SK-N-SH (cell line): Measurements from ENCODE around the gene NUDT1. TPM values are rescaled to one million over a fixed set of nuclear protein-coding genes. Genes with fewer than 3 reads are reported as not detected.

Experiments used
- CTCF ChIA-PET: fragments of 300-600, 350-600 bp; formaldehyde crosslinking; extraction: SDS; loops from one replicate; lab custom pipeline; 2021; lab: Yijun Ruan, JAX
- POLR2A ChIA-PET: fragments of 350-600 bp; sonication (Branson Sonifier 250); formaldehyde crosslinking; extraction: SDS; loops from one replicate; lab custom pipeline; 2020; ENCODE audit warnings: antibody characterized with exemption, inconsistent platforms; lab: Yijun Ruan, JAX
- DNase-seq: peaks from one replicate; pipeline ENCODE4 v3.0.0; 2012
- H2AFZ ChIP-seq: fragments of 200-600 bp; sonication (generic); 2 replicates; pipeline ENCODE4 v1.8.1; 2016; ENCODE audit warnings: antibody characterized with exemption, mild to moderate bottlenecking, low read depth
- H3F3A ChIP-seq: fragments of 200-600 bp; sonication (generic); replicated peaks from 2 replicates; pipeline ENCODE3; 2016; ENCODE audit warnings: antibody characterized with exemption, mild to moderate bottlenecking; ENCODE audit not compliant: insufficient read depth
- H3K27ac ChIP-seq, 2 experiments: fragments of 200-500 bp in 1 of 2; fragments of 200-600 bp in 1 of 2; sonication (Bioruptor generic) in 1 of 2; sonication (generic), shearing (Covaris generic) in 1 of 2; 2 replicates each; pipeline versions ENCODE4 v1.5.1 to v1.6.1; 2014 to 2016; ENCODE audit warnings: low read depth in 2 of 2, inconsistent platforms in 1 of 2, low read length in 1 of 2, mild to moderate bottlenecking in 1 of 2, mixed read lengths in 1 of 2
- H3K27me3 ChIP-seq: fragments of 200-600 bp; sonication (generic), shearing (Covaris generic); 2 replicates; pipeline ENCODE4 v1.6.1; 2016; ENCODE audit warnings: mixed run types; ENCODE audit not compliant: insufficient read depth
- H3K36me3 ChIP-seq, 2 experiments: fragments of 200-500 bp in 1 of 2; fragments of 200-600 bp in 1 of 2; sonication (Bioruptor generic) in 1 of 2; sonication (generic) in 1 of 2; replicated peaks in 1 of 2; 2 replicates each; pipeline versions ENCODE3 to v1.5.1; 2014 to 2016; ENCODE audit warnings: low read length in 1 of 2, mild to moderate bottlenecking in 1 of 2; ENCODE audit not compliant: insufficient read depth in 2 of 2, control insufficient read depth in 1 of 2
- H3K4me1 ChIP-seq, 2 experiments: fragments of 200-500 bp in 1 of 2; fragments of 200-600 bp in 1 of 2; sonication (Bioruptor generic) in 1 of 2; sonication (generic), shearing (Covaris generic) in 1 of 2; 2 replicates each; pipeline versions ENCODE4 v1.5.1 to v1.6.1; 2014 to 2016; ENCODE audit warnings: low read depth in 1 of 2, low read length in 1 of 2, mixed run types in 1 of 2; ENCODE audit not compliant: insufficient read depth in 2 of 2, control insufficient read depth in 1 of 2
- H3K4me2 ChIP-seq: fragments of 200-600 bp; sonication (generic), shearing (Covaris generic); 2 replicates; pipeline ENCODE4 v1.6.1; 2017; ENCODE audit warnings: mixed run types
- H3K4me3 ChIP-seq, 2 experiments: fragments of 200-500 bp in 1 of 2; fragments of 200-600 bp in 1 of 2; sonication (Bioruptor generic) in 1 of 2; sonication (generic), shearing (Covaris generic) in 1 of 2; 2 replicates each; pipeline versions ENCODE4 v1.5.1 to v1.8.1; 2014 to 2016; ENCODE audit warnings: low read depth in 2 of 2, inconsistent platforms in 1 of 2, low read length in 1 of 2, mild to moderate bottlenecking in 1 of 2, mixed read lengths in 1 of 2, moderate library complexity in 1 of 2
- H3K79me2 ChIP-seq: fragments of 200-600 bp; sonication (generic); 2 replicates; pipeline ENCODE4 v1.8.1; 2017; ENCODE audit warnings: mild to moderate bottlenecking; ENCODE audit not compliant: insufficient read depth
- H3K9ac ChIP-seq: fragments of 200-600 bp; sonication (generic); 2 replicates; pipeline ENCODE4 v1.6.1; 2017; ENCODE audit warnings: mixed run types
- H3K9me2 ChIP-seq: fragments of 200-600 bp; sonication (generic); 2 replicates; pipeline ENCODE4 v1.6.1; 2017; ENCODE audit warnings: mixed run types
- H3K9me3 ChIP-seq: fragments of 200-600 bp; sonication (generic); 2 replicates; pipeline ENCODE4 v1.6.1; 2017; ENCODE audit warnings: mixed run types, mild to moderate bottlenecking, moderate library complexity
- H4K20me1 ChIP-seq: fragments of 200-600 bp; sonication (generic); 2 replicates; pipeline ENCODE4 v1.6.1; 2017; ENCODE audit warnings: mild to moderate bottlenecking, mixed run types; ENCODE audit not compliant: insufficient read depth
- ELF1 ChIP-seq: IDR thresholded peaks from 2 replicates; pipeline ENCODE4 v1.4.0; 2012
- EZH2phosphoT487 ChIP-seq: fragments of 200-600 bp; sonication (generic); IDR thresholded peaks from 2 replicates; pipeline ENCODE4 v1.6.1; 2017; ENCODE audit warnings: low read depth, mixed run types, mild to moderate bottlenecking, antibody characterized with exemption, moderate library complexity, borderline replicate concordance
- FOXJ3 ChIP-seq: sonication (generic); formaldehyde crosslinking; IDR thresholded peaks from 2 replicates; pipeline ENCODE4 v1.5.1; 2020; ENCODE audit warnings: mild to moderate bottlenecking, missing genetic modification reagents
- FOXM1 ChIP-seq: IDR thresholded peaks from 2 replicates; pipeline ENCODE4 v1.4.0; 2012; ENCODE audit warnings: low read depth, mild to moderate bottlenecking
- MXI1 ChIP-seq: IDR thresholded peaks from 2 replicates; pipeline ENCODE4 v1.6.1; 2012; ENCODE audit warnings: mild to moderate bottlenecking, low read depth, low read length, improper control_type of control experiment
- RFX5 ChIP-seq: IDR thresholded peaks from 2 replicates; pipeline ENCODE4 v1.6.1; 2012; ENCODE audit warnings: mild to moderate bottlenecking, improper control_type of control experiment, low read length
- RXRA ChIP-seq: IDR thresholded peaks from 2 replicates; pipeline ENCODE4 v1.4.0; 2012; ENCODE audit warnings: low read depth, mild to moderate bottlenecking, borderline replicate concordance
- TAF1 ChIP-seq: IDR thresholded peaks from 2 replicates; pipeline ENCODE4 v1.6.1; 2012; ENCODE audit warnings: low read depth, mild to moderate bottlenecking, low read length, moderate library complexity, borderline replicate concordance
- TEAD4 ChIP-seq: IDR thresholded peaks from 2 replicates; pipeline ENCODE4 v1.4.0; 2012; ENCODE audit warnings: mild to moderate bottlenecking, borderline replicate concordance; ENCODE audit not compliant: insufficient read depth
- USF1 ChIP-seq: IDR thresholded peaks from 2 replicates; pipeline ENCODE4 v1.4.0; 2012; ENCODE audit warnings: low read depth, borderline replicate concordance
- YY1 ChIP-seq: IDR thresholded peaks from 2 replicates; pipeline ENCODE4 v1.4.0; 2012; ENCODE audit warnings: low read depth, mild to moderate bottlenecking
- WGBS: methylation state at CpG from one replicate; pipeline ENCODE4 v1.1.6; 2017; ENCODE audit warnings: low lambda C conversion rate; 5-methylcytosine and 5-hydroxymethylcytosine counted together
- polyA plus RNA-seq, 3 experiments: library from polyadenylated mRNA; depleted of rRNA; stranded (reverse); fragments of >200 nt; gene quantifications; 2 replicates each; pipeline ENCODE4 v1.2.3, GENCODE V29; 2012
- TF ChIP-seq, protein P1 (sequence below): fragments of 150-350 bp; IDR thresholded peaks from 2 replicates; pipeline ENCODE4 v1.6.1; 2017; ENCODE audit warnings: antibody characterized with exemption, low read length, low read depth, borderline replicate concordance
- TF ChIP-seq, protein P2 (sequence below): IDR thresholded peaks from 2 replicates; pipeline ENCODE4 v1.6.1; 2012; ENCODE audit warnings: mild to moderate bottlenecking, low read depth, low read length, moderate library complexity
- TF ChIP-seq, protein P3 (sequence below): fragments of 150-350 bp; IDR thresholded peaks from 2 replicates; pipeline ENCODE4 v1.6.1; 2016; ENCODE audit warnings: mild to moderate bottlenecking, low read depth, low read length
- TF ChIP-seq, protein P4 (sequence below): IDR thresholded peaks from 2 replicates; pipeline ENCODE4 v1.4.0; 2012; ENCODE audit warnings: low read depth, borderline replicate concordance
- TF ChIP-seq, protein P5 (sequence below): fragments of 200-600 bp; sonication (generic); IDR thresholded peaks from 2 replicates; pipeline ENCODE4 v1.6.1; 2017; ENCODE audit warnings: antibody characterized with exemption, mild to moderate bottlenecking, moderate library complexity

NUDT1 gene
- polyA plus RNA-seq, 1 of the 3 experiments (the other 2 are of a cell fraction): 98.1 TPM

DNA sequence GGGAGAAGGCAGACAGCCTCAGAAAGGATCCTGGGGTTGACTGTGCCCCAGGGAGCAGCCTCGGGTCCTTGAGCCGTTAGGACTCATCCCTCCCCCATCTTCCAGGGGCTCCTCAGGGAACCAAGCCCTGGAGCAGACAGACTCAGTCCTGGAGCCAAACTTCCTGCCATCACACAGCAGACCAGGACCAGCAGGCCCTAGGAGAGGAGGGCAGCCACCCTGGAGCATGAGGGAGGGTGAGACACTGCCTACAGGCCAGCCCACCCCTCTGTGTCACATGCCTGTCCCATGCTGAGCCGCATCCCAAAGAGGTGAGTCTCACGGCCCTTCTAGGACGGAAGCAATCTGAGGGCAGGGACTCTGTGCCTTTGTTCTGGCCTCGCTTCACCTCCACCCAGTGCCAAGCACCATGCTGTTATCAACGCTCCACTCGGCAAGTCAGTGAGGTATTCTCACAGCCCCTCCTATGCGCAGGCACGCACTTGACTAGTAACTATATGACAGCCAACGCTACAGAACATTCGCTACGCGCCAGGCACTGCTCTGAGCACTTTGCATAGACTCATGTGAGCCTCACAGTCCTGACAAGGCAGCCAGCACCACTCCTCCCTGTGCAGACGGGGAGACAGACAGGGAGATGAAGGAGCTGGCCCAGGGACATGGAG lies 28.3 kb upstream of the NUDT1 start (continued):
- no peak for TF ChIP-seq USF1
- TF ChIP-seq RXRA: no peak
- no peak for TF ChIP-seq YY1
- TF ChIP-seq, protein P1, sequence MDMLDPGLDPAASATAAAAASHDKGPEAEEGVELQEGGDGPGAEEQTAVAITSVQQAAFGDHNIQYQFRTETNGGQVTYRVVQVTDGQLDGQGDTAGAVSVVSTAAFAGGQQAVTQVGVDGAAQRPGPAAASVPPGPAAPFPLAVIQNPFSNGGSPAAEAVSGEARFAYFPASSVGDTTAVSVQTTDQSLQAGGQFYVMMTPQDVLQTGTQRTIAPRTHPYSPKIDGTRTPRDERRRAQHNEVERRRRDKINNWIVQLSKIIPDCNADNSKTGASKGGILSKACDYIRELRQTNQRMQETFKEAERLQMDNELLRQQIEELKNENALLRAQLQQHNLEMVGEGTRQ: no peak
- TF ChIP-seq, protein P2, sequence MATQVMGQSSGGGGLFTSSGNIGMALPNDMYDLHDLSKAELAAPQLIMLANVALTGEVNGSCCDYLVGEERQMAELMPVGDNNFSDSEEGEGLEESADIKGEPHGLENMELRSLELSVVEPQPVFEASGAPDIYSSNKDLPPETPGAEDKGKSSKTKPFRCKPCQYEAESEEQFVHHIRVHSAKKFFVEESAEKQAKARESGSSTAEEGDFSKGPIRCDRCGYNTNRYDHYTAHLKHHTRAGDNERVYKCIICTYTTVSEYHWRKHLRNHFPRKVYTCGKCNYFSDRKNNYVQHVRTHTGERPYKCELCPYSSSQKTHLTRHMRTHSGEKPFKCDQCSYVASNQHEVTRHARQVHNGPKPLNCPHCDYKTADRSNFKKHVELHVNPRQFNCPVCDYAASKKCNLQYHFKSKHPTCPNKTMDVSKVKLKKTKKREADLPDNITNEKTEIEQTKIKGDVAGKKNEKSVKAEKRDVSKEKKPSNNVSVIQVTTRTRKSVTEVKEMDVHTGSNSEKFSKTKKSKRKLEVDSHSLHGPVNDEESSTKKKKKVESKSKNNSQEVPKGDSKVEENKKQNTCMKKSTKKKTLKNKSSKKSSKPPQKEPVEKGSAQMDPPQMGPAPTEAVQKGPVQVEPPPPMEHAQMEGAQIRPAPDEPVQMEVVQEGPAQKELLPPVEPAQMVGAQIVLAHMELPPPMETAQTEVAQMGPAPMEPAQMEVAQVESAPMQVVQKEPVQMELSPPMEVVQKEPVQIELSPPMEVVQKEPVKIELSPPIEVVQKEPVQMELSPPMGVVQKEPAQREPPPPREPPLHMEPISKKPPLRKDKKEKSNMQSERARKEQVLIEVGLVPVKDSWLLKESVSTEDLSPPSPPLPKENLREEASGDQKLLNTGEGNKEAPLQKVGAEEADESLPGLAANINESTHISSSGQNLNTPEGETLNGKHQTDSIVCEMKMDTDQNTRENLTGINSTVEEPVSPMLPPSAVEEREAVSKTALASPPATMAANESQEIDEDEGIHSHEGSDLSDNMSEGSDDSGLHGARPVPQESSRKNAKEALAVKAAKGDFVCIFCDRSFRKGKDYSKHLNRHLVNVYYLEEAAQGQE: no peak

GRCh38 chr7:2214636-2215035 lies 27.4 kb upstream of the NUDT1 start:
- WGBS: 94% methylated on average over 9 of the region's 9 CpGs
- TF ChIP-seq EZH2phosphoT487: no peak
- TF ChIP-seq RFX5: no peak
- no peak for TF ChIP-seq MXI1
- TF ChIP-seq TAF1: no peak
- TF ChIP-seq, protein P3, sequence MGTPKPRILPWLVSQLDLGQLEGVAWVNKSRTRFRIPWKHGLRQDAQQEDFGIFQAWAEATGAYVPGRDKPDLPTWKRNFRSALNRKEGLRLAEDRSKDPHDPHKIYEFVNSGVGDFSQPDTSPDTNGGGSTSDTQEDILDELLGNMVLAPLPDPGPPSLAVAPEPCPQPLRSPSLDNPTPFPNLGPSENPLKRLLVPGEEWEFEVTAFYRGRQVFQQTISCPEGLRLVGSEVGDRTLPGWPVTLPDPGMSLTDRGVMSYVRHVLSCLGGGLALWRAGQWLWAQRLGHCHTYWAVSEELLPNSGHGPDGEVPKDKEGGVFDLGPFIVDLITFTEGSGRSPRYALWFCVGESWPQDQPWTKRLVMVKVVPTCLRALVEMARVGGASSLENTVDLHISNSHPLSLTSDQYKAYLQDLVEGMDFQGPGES: no peak
- no peak for TF ChIP-seq TEAD4
- TF ChIP-seq FOXJ3 (CRISPR knock-in tag): no peak
- TF ChIP-seq, protein P4, sequence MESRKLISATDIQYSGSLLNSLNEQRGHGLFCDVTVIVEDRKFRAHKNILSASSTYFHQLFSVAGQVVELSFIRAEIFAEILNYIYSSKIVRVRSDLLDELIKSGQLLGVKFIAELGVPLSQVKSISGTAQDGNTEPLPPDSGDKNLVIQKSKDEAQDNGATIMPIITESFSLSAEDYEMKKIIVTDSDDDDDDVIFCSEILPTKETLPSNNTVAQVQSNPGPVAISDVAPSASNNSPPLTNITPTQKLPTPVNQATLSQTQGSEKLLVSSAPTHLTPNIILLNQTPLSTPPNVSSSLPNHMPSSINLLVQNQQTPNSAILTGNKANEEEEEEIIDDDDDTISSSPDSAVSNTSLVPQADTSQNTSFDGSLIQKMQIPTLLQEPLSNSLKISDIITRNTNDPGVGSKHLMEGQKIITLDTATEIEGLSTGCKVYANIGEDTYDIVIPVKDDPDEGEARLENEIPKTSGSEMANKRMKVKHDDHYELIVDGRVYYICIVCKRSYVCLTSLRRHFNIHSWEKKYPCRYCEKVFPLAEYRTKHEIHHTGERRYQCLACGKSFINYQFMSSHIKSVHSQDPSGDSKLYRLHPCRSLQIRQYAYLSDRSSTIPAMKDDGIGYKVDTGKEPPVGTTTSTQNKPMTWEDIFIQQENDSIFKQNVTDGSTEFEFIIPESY: no peak
- TF ChIP-seq RXRA: no peak
- no peak for TF ChIP-seq ELF1
- TF ChIP-seq FOXM1: no peak
- TF ChIP-seq, protein P5, sequence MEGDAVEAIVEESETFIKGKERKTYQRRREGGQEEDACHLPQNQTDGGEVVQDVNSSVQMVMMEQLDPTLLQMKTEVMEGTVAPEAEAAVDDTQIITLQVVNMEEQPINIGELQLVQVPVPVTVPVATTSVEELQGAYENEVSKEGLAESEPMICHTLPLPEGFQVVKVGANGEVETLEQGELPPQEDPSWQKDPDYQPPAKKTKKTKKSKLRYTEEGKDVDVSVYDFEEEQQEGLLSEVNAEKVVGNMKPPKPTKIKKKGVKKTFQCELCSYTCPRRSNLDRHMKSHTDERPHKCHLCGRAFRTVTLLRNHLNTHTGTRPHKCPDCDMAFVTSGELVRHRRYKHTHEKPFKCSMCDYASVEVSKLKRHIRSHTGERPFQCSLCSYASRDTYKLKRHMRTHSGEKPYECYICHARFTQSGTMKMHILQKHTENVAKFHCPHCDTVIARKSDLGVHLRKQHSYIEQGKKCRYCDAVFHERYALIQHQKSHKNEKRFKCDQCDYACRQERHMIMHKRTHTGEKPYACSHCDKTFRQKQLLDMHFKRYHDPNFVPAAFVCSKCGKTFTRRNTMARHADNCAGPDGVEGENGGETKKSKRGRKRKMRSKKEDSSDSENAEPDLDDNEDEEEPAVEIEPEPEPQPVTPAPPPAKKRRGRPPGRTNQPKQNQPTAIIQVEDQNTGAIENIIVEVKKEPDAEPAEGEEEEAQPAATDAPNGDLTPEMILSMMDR: no peak

More at GRCh38 chr7:2214636-2215035, 27.4 kb upstream of the NUDT1 start:
- no peak overlapping the region for H3K4me3 ChIP-seq
- ChIA-PET POLR2A (interaction anchor here (0.8 kb wide), 1 partner anchor 35 kb away, joined by 4 read pairs; no protein-coding TSS in a partner anchor), CTCF (interaction anchor here (1.2 to 1.4 kb wide), 3 partner anchors 11 to 67 kb away, joined by 3 to 4 read pairs (median 4); no protein-coding TSS in a partner anchor)
- no peak overlapping the region for H3K9ac ChIP-seq
- DNase-seq: no peak
- no peaks in the 10 kb centered on the region for H3K79me2 ChIP-seq
- no peak overlapping the region for H2AFZ ChIP-seq
- H4K20me1 ChIP-seq: 0 out of 2 replicates have a peak, but pooled peaks cover 4% of the 10 kb centered on the region
- H3F3A ChIP-seq: no peaks in the 10 kb centered on the region
- no peak overlapping the region for H3K27ac ChIP-seq
- no peaks in the 10 kb centered on the region for H3K27me3 ChIP-seq
- H3K9me2 ChIP-seq: no peaks in the 10 kb centered on the region
- H3K9me3 ChIP-seq: no peaks in the 10 kb centered on the region
- H3K4me2 ChIP-seq: no peak overlapping the region
- peaks cover 0 to under 1% of the 10 kb centered on the region in 2 experiments; a peak in 1 of 4 replicates for H3K4me1 ChIP-seq
- peaks cover 56 to 65% of the 10 kb centered on the region in 2 experiments for H3K36me3 ChIP-seq
